ENCODE measurements around the gene DUT.

GRCh38 chr15:48388016-48388851 is 57.0 kb downstream of the DUT start:
- no peak for TF ChIP-seq CTCF (conservative IDR thresholded peaks at IDR 0.05; ENCODE audit: low read length)
- TF ChIP-seq EZH2phosphoT487 (IDR thresholded peaks at IDR 0.05; ENCODE audit: borderline replicate concordance): no peak

All from Loucy (cell line).